ENCODE results near the gene STX1B. TPM values are rescaled to one million over a fixed set of nuclear protein-coding genes. Genes with fewer than 3 reads are reported as not detected.

Gene STX1B
- total RNA-seq, 1 experiment from 2014 or later = 15.9 TPM

- TF ChIP-seq, protein P1, sequence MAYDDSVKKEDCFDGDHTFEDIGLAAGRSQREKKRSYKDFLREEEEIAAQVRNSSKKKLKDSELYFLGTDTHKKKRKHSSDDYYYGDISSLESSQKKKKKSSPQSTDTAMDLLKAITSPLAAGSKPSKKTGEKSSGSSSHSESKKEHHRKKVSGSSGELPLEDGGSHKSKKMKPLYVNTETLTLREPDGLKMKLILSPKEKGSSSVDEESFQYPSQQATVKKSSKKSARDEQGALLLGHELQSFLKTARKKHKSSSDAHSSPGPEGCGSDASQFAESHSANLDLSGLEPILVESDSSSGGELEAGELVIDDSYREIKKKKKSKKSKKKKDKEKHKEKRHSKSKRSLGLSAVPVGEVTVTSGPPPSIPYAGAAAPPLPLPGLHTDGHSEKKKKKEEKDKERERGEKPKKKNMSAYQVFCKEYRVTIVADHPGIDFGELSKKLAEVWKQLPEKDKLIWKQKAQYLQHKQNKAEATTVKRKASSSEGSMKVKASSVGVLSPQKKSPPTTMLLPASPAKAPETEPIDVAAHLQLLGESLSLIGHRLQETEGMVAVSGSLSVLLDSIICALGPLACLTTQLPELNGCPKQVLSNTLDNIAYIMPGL (CRISPR knock-in tag; IDR thresholded peaks at IDR 0.05) = no peak
- TF ChIP-seq, protein P2, sequence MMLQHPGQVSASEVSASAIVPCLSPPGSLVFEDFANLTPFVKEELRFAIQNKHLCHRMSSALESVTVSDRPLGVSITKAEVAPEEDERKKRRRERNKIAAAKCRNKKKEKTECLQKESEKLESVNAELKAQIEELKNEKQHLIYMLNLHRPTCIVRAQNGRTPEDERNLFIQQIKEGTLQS (CRISPR knock-in tag; conservative IDR thresholded peaks at IDR 0.05) = no peak
Measured at GRCh38 chr16:30990105-30990504, 20.3 kb downstream of the STX1B start (continued).

- H3K27ac Mint-ChIP-seq = no peak overlapping the region
- CTCF ChIA-PET = no interaction called here
- no peak for ATAC-seq
Measured at GRCh38 chr16:30989469-30990047, 20.9 kb downstream of the STX1B start.

DNA sequence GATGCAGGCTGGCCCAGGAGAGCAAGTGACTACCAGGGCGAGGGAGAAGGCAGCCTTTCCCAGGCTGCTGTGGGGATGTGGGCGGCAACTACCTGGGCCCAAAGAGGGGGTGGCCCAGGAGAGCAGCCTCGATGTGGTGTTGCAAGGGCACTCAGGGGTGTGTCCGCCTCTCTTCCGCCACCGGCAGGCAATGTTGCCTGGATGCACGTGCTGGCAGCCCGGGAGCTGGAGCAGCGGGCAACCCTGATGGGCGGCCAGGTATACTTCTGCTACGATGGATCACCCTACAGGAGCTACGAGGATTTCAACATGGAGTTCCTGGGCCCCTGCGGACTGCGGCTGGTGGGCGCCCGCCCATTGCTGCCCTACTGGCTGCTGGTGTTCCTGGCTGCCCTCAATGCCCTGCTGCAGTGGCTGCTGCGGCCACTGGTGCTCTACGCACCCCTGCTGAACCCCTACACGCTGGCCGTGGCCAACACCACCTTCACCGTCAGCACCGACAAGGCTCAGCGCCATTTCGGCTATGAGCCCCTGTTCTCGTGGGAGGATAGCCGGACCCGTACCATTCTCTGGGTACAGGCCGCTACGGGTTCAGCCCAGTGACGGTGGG, 22.8 kb downstream of the STX1B start:
- DNase-seq (ENCODE audit: low spot score) (no peak), ATAC-seq (no peak)
- Mint-ChIP-seq H3K27me3 (ENCODE audit: low read depth) (no peaks in the 10 kb centered on the region), H3K36me3 (no peaks in the 10 kb centered on the region; the same call in 1 of the 2 replicates), H3K4me1 (peaks cover 6% of the 10 kb centered on the region), H3K9me3 (no peaks in the 10 kb centered on the region), H3K4me3 (no peak overlapping the region), H3K27ac (no peak overlapping the region)
- CTCF ChIA-PET = interaction anchor here (1.0 to 3.7 kb wide), 5 partner anchors 9 to 395 kb away, joined by 4 to 79 read pairs (median 4); no protein-coding TSS in a partner anchor
- POLR2A ChIA-PET = interaction anchor here (0.6 kb wide), 1 partner anchor 462 kb away, joined by 4 read pairs; no protein-coding TSS in a partner anchor
- TF ChIP-seq, protein P3, sequence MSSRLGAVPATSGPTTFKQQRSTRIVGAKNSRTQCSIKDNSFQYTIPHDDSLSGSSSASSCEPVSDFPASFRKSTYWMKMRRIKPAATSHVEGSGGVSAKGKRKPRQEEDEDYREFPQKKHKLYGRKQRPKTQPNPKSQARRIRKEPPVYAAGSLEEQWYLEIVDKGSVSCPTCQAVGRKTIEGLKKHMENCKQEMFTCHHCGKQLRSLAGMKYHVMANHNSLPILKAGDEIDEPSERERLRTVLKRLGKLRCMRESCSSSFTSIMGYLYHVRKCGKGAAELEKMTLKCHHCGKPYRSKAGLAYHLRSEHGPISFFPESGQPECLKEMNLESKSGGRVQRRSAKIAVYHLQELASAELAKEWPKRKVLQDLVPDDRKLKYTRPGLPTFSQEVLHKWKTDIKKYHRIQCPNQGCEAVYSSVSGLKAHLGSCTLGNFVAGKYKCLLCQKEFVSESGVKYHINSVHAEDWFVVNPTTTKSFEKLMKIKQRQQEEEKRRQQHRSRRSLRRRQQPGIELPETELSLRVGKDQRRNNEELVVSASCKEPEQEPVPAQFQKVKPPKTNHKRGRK (CRISPR knock-in tag; IDR thresholded peaks at IDR 0.05; ENCODE audit: borderline replicate concordance) = no peak
- TF ChIP-seq FOXP1 (CRISPR knock-in tag; IDR thresholded peaks at IDR 0.05; ENCODE audit: borderline replicate concordance) = peak; percentile 43; the same call in 1 of the 2 replicates

More at GRCh38 chr16:30989469-30990047, 20.9 kb downstream of the STX1B start:
- Mint-ChIP-seq H3K36me3 (no peaks in the 10 kb centered on the region), H3K9me3 (no peaks in the 10 kb centered on the region), H3K4me1 (peaks cover 6% of the 10 kb centered on the region), H3K4me3 (no peak overlapping the region), H3K27me3 (ENCODE audit: low read depth) (no peaks in the 10 kb centered on the region)
- DNase-seq (ENCODE audit: low spot score) = no peak
- TF ChIP-seq, protein P4, sequence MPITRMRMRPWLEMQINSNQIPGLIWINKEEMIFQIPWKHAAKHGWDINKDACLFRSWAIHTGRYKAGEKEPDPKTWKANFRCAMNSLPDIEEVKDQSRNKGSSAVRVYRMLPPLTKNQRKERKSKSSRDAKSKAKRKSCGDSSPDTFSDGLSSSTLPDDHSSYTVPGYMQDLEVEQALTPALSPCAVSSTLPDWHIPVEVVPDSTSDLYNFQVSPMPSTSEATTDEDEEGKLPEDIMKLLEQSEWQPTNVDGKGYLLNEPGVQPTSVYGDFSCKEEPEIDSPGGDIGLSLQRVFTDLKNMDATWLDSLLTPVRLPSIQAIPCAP (CRISPR knock-in tag; IDR thresholded peaks at IDR 0.05) = no peak
- POLR2A ChIA-PET = no interaction called here

DNA sequence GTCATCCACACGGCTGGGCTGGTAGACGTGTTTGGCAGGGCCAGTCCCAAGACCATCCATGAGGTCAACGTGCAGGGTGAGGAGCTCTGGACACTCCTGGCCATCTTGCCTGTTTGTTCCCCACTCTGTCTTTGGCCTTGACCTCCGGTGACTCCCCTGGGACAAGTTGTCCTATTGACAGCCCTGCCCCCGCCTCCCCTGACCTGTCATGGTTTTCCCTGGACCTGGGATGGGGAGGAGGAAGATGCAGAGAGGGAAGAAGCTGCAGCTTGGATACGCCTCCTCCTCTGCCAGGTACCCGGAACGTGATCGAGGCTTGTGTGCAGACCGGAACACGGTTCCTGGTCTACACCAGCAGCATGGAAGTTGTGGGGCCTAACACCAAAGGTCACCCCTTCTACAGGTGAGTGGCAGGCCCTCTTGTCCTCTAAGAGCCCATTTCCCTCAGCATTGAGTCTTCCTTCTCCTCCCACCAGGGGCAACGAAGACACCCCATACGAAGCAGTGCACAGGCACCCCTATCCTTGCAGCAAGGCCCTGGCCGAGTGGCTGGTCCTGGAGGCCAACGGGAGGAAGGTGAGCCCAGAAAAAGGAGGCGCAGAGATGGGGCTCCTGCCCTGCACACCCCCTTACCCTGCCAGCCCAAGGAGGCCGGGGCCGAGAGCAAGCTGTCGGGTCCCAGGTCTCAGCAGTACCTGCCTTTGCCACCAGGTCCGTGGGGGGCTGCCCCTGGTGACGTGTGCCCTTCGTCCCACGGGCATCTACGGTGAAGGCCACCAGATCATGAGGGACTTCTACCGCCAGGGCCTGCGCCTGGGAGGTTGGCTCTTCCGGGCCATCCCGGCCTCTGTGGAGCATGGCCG, 24.1 kb downstream of the STX1B start:
- TF ChIP-seq, protein P5, sequence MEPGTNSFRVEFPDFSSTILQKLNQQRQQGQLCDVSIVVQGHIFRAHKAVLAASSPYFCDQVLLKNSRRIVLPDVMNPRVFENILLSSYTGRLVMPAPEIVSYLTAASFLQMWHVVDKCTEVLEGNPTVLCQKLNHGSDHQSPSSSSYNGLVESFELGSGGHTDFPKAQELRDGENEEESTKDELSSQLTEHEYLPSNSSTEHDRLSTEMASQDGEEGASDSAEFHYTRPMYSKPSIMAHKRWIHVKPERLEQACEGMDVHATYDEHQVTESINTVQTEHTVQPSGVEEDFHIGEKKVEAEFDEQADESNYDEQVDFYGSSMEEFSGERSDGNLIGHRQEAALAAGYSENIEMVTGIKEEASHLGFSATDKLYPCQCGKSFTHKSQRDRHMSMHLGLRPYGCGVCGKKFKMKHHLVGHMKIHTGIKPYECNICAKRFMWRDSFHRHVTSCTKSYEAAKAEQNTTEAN (CRISPR knock-in tag; IDR thresholded peaks at IDR 0.05) = no peak
- no peak for TF ChIP-seq GABPB1 (CRISPR knock-in tag; IDR thresholded peaks at IDR 0.05)
- TF ChIP-seq ZSCAN18 (CRISPR knock-in tag; IDR thresholded peaks at IDR 0.05) = no peak
- TF ChIP-seq ZNF121 (CRISPR knock-in tag; IDR thresholded peaks at IDR 0.05) = no peak
- TF ChIP-seq SMAD4 (CRISPR knock-in tag; IDR thresholded peaks at IDR 0.05) = no peak
- no peak for TF ChIP-seq MYBL2 (CRISPR knock-in tag; IDR thresholded peaks at IDR 0.05)
- H3K4me3 Mint-ChIP-seq = no peak overlapping the region
- POLR2A ChIA-PET = interaction anchor here (0.8 to 1.8 kb wide), 4 partner anchors 11 to 56 kb away, joined by 3 to 6 read pairs (median 4); partner anchors contain the start of gene SETD1A

More for the DNA sequence above, 24.1 kb downstream of the STX1B start:
- Mint-ChIP-seq H3K36me3 (peaks cover 6% of the 10 kb centered on the region), H3K27ac (no peak overlapping the region), H3K4me1 (peaks cover 6% of the 10 kb centered on the region), H3K27me3 (ENCODE audit: low read depth) (no peaks in the 10 kb centered on the region), H3K9me3 (no peaks in the 10 kb centered on the region)
- DNase-seq (ENCODE audit: low spot score) (no peak), ATAC-seq (no peak)
- CTCF ChIA-PET = interaction anchor here (0.5 to 5.1 kb wide), 28 partner anchors 10 to 495 kb away, joined by 3 to 83 read pairs (median 10); partner anchors contain the start of genes ARMC5, KAT8, PYDC1 and ZNF646

All from WTC11 (cell line).